NCI-H69 (cell line): ENCODE data around the gene MSI2.

Experiments
- DNase-seq: peaks from one replicate; lab custom pipeline; 2025; lab: John Stamatoyannopoulos, UW

Gene MSI2

DNA sequence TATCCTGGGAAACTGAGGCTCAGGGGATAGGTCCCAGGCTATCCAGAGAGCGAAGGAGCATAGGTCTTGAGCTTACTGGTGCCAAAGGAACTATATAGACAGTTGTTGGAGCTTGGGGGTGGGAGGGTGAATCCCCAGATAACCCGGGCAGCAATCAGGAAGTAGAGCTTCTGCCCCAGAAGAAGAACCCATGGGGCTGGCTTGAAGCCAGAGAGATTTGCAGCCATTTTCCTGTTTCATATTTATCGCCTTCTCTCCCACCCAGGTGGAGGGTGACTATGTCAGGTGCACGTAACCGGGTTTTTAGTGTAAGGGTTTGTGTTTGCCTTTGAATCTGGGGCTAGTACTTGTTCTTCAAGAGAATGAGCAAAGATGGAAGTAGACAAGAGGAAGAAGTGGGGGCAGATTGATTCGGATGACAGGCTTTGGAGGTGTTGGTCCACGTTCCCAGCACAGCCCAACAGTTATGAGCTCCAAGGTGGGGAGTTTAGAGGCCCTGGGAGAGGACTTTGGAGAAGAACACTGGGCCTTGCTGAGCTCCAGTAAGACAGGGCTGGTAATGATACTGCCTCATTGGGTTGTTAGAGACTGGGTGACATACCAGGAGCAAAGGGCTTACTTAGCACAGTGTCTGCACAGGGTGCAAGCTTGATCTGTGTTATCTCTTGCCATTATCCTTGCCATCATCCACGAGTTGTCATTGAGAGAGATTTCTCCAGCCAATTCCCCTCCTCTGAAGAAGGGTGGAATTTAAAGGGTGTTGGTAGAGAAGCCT, 343.1 kb downstream of the MSI2 start:
- DNase-seq, result no peak

DNA sequence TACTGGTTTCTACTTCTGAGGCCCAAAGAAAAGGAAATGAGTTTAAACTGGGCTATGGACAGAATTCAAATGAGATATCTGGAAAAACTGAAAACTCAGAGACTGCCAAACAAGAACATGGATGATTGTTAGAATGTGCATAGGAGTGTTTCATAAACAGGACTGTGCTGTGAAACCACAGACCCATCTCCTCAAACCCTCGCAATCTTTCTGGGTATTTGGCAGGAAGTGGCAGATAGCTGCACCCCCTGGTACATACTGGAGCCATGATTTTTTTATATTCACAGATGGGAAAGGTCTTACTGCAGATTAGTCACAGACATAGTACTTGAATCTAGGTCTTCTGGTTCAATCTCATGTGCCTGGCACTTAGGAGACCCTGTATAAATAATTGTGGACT, 343.8 kb downstream of the MSI2 start:
- no peak for DNase-seq

DNA sequence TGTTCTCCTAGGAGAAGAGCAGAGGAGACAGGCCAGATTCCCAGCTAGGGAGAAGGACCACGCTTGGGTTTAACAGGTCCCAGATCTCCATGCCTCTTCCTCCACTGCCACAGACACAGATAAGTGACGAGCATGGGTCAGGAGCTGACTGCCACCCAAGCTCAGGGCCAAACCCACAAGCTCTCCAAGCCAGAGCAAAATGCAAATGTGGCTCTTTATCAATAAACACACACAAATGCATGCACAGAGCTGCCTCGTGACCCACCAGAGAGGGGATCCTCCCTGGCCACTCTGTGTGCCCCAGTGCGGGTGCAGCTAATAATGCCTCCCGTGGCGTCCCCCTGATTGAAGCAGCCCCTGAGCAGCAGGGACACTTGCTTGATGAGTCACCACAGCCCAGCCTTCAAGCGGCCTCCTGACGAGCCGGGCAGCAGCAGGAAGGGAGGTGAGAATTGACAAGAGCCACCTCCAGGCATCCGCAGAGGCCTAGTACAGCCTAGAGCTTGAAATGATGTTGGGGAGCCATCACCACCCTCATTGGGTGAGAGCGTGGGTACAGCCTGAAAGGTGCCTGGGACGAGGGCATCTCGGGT, 344.9 kb downstream of the MSI2 start:
- no peak for DNase-seq

DNA sequence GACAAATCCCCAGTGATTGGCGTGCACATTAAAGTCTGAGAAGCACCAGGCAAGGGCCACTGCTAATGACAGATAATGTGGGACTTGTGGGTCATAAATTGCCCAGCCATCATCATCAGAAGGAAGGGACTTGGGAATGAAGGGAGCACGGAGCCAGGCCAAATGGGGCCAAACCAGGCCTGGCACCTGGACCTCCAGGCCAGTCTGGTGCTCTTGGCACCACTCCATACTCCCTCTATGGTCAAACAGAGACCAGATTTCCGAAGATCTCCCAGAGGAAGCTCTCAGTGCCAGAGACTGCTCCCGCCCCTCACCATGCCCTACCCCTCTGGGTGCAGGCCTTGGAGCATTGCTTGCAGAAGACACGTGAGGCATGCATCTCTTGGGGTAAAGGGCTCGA, 346.6 kb downstream of the MSI2 start:
- DNase-seq, result peak; percentile 59

DNA sequence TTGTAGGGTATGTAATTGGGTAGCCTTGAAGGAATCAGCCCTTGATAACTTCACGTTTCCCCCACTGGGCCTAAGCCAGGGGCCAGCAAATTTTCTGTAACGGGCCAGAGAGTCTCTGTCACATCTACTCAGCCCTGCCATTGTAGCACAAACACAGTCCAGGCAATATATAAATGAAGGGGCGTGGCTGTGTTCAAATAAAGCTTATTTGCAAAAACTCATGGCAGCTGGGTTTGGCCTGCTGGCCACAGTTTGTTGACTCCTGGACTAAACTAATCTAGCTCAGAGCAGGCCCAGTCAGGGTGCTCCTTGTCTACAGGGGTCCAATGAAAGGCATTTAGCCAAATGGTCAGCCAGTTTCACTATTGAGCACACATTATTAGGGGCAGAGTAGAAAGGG, 347.2 kb downstream of the MSI2 start:
- DNase-seq, result peak; percentile 90

DNA sequence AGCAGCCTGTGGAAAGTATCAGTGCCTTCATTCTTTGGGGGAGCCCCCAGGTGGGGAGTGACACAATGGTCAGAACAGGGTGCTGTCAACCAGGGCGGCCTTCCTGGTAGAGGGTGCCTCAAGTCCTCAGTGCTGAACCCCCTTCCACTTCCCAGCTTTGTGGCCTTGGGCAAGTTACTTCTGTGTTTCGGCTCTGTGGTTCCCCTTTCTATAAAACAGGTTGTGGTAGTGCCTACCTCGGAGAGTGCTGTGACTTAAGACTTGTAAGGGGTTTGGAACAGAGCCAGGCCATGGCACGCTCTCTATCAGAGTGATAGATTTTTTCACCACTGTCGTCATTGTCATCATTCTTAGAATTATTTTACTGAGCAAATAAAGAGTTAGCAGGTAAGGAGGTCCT, 347.7 kb downstream of the MSI2 start:
- DNase-seq, result peak; percentile 74

DNA sequence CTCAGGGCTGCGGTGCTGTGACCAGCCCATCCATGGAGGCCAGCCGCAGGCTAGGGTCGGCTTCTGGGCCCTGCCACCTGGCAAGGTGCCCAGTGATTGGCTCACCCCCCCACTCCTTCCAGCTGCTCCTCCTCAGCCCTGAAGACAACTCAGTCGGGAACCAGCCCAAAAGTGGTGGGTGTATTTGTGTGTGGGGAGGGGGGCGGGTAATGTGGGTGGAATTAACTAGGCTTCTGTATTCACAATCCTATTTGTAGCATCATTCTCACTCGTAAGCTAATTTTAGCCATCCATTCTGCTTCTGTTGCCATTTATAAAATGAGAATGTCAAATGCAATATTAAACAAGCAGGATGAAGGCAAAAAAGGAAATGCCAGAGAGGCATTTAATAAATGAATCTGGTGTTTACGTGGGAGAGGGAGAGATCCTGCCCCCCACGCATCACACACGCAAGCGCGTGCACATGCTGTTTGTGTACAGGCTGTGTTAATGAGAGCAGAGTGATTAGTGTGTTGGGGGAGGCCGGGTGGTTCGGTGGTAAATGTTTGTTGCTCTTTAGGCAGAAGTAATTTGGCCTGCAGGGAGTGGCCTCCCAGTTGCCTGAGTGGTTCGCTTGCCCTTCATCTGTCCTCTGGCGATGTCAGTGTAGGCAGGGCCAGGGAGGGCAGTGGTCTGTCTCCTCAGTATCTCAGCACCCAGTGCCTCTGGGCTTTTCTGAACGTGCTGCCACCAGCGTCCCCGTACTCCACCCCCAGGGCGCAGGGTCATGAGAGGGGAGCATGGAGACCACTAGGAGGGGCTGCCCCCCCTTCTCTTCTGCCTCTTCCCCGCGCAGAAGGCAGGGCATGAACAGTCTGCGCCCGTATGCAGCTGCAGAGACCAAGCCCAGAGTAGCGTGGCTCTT, 348.7 kb downstream of the MSI2 start:
- peak; percentile 97 for DNase-seq

DNA sequence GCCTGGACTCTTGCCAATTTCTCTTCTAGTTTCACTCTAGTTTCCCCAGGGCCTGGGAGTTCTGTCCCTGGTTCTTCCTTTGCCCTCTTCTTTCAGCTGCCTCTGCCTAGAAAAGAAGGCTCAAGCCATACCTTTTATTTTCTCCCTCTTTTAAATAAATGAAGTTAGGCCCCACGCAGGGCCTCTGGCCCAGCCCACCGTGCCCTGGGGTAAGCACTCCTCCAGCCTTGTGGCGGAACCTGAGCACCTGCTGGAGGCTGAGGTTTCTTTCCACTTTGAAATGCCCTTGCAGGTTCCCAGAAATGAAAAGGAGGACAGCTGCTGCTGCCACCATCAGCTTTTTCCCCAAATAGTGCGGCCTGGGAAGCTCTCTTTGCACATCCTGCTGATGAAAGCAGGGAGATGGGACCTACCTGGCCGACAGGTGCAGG, 349.4 kb downstream of the MSI2 start:
- DNase-seq, result no peak

DNA sequence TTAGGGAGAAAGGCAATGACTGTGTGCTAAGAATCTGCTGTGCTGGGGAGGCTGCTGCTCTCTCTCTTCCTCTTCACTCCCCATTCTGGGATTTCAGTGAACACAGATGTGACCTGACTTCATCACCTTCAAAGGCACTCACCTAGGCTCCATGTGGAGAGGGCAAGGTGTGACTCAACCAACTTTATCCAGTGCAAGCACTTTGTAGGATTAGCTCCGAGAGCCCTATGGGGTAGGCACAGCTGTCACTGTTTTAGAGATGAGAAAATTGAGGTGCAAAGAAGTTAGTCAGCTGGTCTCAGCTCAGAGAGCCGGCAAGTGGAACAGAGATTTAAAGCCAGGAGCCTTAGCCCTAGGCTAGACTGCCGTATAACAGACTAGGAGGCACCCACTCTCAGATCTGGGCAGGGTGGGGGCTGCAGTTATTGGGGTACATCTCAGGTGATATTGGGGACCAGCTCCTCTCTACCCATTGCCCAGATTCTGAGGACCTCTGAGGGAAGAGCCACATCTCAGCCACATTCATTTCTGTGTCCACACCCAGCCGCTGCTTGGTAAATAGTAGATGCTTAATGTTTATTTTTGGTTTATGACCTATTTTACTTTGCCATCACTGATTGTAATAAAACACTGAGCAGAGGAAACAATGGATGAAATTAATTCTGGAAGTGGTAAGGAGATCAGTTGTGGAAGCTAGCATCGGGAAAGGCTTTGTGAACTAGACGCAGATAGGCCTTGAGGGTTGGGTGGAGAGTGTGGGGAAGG, 350.0 kb downstream of the MSI2 start:
- DNase-seq, result peak; percentile 89

DNA sequence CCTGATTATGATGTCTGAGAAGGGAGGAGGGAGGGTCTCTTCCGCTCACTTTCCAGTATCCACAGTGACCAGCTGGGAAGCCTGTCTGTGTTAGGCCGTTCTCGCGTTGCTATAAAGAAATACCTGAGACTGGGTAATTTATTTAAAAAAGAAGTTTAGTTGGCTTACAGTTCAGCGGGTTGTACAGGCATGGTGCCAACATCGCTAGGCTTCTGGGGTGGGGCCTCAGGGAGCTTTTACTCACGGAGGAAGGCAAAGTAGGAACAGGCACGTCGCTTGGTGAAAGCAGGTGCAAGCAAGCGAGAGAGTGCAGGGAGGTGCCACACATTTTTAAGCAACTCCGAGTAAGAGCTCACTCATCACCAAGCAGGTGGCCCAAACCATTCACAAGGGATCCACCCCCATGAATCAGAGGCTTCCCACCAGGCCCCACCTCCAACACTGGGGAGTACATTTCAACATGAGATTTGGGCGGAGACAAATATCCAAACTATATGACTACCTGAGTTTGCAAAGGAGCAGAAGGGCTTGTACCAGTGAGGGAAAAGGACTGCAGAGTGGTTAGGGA, 351.3 kb downstream of the MSI2 start:
- DNase-seq, result peak; percentile 51

DNA sequence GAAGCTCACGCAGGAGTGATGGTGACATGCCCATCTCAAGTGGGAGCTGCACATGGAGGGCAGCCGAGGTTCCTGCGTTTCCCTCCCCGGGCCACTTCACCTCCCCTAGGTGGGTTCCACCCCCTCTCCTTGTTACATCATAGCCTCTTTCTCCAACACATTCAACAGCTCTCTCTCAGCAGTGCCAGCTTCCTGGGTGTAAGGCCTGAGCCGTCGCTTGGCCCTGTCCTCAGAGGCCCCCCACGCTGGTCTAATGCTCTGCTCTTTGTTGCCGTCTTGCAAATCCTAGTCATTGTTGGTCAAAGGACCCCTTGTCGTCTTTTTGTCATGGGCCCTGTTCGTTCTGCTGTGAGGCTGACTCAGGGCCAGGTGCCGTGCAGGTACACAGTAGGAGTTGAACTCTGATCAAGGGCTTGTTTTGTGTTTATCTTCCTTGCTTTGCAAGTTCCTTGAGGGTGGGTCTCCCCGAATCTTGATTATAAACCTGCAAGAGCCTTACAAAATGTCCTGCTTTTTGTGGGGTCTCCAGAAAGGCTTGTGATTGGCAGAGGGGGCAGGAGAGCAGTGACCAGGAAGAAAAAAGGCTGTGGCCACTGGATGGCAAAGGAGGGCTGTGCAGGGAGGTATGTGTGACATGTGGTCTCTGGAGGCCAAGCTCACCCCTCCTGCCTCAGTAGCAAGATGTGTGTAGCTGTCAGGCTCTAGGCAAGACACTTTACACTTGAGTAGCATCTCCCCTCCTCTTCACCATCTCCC, 352.2 kb downstream of the MSI2 start:
- DNase-seq, result no peak

DNA sequence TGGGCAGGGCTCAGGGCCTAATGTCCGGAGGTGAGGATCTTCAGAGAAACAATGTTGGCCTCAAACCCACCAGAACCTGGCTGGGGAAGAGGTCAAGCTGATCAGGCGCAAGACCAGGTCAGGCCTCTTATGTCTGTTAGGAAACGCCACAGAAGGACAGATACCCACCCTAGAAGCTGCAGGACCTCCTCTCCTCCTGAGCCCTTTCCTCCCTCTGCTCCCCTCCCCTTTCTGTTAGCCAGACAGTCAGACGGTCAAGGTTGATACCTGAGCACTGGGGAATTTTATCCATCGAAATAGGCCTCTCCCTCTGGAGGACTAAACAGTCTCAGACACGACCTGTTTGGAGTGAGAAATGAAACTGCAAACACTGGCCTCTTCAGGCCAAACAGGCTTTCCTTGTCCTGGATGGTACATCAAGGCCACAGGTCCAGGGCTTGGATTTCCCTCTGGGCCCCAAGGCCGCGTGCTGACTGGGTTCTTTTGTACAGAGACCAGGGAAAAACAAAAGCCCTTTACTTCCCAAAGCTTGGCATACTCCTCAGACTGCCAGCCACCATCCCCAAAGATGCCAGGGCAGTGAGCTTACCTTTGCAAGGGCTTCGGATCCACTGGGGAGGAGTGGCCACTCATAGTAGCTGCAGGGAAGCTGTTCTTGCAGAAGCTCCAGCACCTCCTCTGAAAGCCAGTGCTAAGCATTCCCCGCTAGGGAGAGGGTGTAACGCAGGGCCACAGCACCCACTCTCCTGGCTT, 353.0 kb downstream of the MSI2 start:
- peak; percentile 41 for DNase-seq

DNA sequence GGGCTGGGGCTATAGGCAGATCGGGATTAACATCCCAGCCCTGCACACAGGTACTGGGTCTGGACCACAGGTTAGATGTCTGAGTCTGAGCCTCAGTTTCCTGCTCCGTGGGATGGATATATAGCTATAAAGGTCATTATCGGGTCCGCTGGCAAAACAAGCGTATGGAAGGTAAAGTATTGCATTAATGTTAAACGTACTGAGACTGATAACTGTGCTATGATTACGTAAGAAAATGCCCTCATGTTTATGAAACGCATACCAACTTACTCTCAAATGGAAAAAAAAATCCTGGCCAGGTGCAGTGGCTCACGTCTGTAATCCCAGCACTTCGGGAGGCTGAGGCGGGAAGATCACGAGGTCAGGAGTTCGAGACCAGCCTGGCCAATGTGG, 353.6 kb downstream of the MSI2 start:
- DNase-seq, result no peak

DNA sequence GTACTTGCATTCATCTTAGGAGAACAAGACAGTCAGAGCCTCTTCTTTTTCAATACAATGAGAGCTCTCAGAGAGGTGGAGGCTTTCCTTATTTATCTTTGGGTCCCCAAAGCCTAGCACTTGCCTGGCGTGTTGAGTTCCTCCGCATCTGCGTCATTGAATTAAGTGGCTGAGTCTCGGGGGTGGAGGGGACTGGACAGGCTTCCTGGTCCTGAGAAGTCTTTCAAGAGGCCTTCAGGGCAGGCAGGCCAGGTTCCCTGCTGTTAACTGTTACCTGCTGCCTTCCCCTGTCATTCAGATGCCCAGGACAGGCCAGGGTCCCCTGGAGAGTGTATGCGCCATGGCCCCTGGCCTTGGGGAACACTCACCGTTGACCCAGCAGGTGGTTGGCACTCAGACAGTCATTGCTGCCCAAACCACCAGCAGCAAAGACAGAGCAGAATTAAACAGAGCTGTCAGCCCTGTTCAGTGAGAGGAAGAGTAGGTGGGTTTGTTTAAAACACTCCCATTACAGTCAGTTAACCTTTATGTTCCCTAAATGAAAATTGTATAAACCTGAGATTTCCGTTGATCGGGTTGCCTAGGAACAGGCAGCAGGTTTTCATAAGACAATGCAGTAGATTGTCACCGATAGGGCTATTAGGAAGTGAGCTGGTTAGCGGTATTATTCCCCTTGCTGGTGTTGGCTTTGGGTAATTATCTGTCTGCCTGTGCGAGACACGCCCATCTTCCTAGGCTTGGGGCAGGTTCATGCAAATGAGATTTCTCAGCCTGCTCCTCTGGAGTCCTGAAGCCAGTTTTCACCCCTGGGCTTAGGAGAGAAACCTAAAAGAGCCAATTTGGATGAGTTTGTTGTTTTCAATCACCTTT, 356.1 kb downstream of the MSI2 start:
- peak; percentile 97 for DNase-seq

DNA sequence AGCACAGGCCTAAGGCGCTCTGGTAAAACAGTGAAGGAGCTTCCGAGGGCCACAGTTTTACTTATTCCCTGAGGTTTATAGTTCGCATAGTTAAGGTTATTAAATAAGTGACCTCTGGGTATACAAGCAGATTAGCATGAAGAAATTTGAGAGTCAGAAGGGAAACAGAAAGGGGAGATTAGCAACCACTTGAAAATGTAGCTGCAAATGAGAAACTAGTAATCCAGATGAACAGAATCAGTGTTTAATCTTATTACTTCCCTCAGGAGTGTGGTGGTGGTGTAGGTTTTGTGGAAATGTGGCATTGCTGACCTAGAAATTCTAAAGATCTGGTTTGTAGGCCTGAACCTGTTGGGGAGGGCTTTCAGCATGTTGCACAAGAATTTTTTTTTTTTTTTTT, 358.4 kb downstream of the MSI2 start:
- no peak for DNase-seq

DNA sequence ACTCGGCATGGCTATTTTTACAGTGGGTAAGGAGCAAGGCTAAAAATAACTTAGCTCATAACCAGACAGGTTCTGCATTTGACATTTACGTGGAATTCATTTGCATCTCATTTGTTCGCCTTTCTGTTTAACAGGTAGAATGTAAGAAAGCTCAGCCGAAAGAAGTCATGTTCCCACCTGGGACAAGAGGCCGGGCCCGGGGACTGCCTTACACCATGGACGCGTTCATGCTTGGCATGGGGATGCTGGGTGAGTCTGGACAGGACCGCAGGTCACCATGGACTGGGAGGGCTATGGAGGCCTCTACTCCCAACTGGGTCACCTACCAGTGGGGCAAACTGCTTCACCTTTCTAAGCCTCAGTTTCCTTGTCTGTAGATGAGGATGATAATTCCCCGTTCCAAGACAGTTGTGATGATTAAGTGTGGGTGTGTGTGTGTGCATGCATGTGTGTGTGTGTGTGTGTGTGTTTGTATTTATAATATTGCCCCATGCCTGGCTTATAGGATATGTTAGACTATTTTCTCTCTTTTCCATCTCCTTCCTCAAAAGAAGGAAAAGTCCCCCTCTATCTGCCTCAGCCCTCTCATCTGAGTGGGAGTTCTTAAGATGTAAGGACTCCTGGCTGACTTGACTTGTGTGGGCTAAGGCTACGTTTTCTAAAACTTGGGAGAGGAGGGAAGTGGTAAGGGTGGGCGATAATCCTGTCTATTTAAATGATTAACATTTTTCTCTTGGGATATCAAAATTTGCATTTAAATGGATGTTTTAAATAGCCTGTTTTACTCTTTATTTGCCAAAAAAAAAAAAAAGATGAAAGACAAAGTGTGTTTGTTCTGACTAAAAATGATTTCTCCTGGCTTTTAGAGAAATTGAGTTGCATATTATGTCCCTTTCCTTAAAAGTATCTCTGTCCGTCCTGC, 359.8 kb downstream of the MSI2 start:
- no peak for DNase-seq

DNA sequence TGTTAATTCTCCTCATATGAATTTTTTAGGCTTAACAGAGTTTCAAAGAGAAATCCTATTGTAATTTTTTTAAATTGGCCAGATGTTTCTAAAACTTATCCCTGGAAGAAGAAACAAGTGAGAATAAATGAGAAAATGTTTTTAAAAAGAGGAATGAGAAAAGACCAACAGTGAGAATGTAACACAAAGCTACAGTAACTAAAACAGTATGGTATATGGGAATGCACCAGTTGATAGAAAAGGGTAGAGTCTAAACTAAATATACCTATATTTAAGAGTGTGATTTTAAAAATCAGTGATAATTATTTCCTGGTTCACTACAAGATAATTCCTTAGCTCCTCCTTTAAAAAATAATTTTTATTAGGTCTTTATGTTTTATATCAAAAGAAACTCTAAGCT, 360.9 kb downstream of the MSI2 start:
- no peak for DNase-seq
